GM19035 (cell line): ENCODE measurements around the gene TARBP1.
"Not testable (repeated sequence)": the region's sequence is repeated elsewhere in the genome, so short reads cannot be mapped to it uniquely, and the experiment has no call there.

Source experiments
- ATAC-seq: cut with Tn5 transposase; IDR thresholded peaks from one replicate; pipeline ENCODE4 v1.9.1; 2021; ENCODE audit not compliant: unreplicated experiment

TARBP1 gene

GRCh38 chr1:234357831-234358230 lies 121.1 kb downstream of the TARBP1 start:
- no peak for ATAC-seq

GRCh38 chr1:234356615-234357269 lies 122.2 kb downstream of the TARBP1 start:
- not testable (repeated sequence) for ATAC-seq

GRCh38 chr1:234355782-234356510 lies 123.0 kb downstream of the TARBP1 start:
- no peak for ATAC-seq

GRCh38 chr1:234348964-234349363 lies 130.0 kb downstream of the TARBP1 start:
- no peak for ATAC-seq

GRCh38 chr1:234345237-234345636 lies 133.7 kb downstream of the TARBP1 start:
- ATAC-seq: no peak

- no peak for ATAC-seq
Measured at GRCh38 chr1:234342774-234343173, 136.2 kb downstream of the TARBP1 start.
